GM12878 (cell line): ENCODE results near the gene STARD5. TPM values are rescaled to one million over a fixed set of nuclear protein-coding genes. Genes with fewer than 3 reads are reported as not detected.

Source experiments
- ATAC-seq: fragments of 200-7000 bp; cut with Tn5 transposase; 3 replicates; pipeline ENCODE4 v1.9.1; 2020; ENCODE audit warnings: mild to moderate bottlenecking, moderate library complexity
- BruUV-seq: library from RNA; stranded (reverse); fragments of 400-500 nt; replicated peaks from 2 replicates; lab custom pipeline; 2021; lab: Mats Ljungman, UMichigan
- CTCF ChIA-PET: fragments of 300-600 bp; sonication (Branson Sonifier 250); formaldehyde crosslinking; extraction: SDS; loops from one replicate; lab custom pipeline; 2021; ENCODE audit warnings: inconsistent platforms; lab: Yijun Ruan, JAX
- POLR2A ChIA-PET: fragments of 350-600 bp; formaldehyde crosslinking; extraction: SDS; loops from one replicate; lab custom pipeline; 2021; ENCODE audit warnings: inconsistent platforms; lab: Charles Lee
- RAD21 ChIA-PET: fragments of 300-600 bp; sonication (Branson Sonifier 250); formaldehyde crosslinking; loops from one replicate; lab custom pipeline; 2023; ENCODE audit warnings: antibody characterized with exemption; ENCODE audit not compliant: unreplicated experiment; lab: Charles Lee
- SMC1A ChIA-PET: fragments of 300-600 bp; sonication (Branson Sonifier 250); formaldehyde crosslinking; loops from one replicate; lab custom pipeline; 2023; ENCODE audit not compliant: unreplicated experiment, uncharacterized antibody; lab: Charles Lee
- DNase-seq: peaks from one replicate; pipeline ENCODE4 v3.0.0-alpha.2; 2011; ENCODE audit warnings: low read depth, low spot score
- FAIRE-seq: peaks from 3 replicates; lab custom pipeline; 2011; peaks lifted over from hg19 to GRCh38; lab: Jason Lieb, UNC
- H2AFZ ChIP-seq: 2 replicates; pipeline ENCODE4 v1.6.0; 2011; ENCODE audit warnings: low read depth, low read length, control low read depth; ENCODE audit not compliant: control insufficient read depth
- H3K27ac ChIP-seq: 2 replicates; pipeline ENCODE4 v1.5.1; 2011; ENCODE audit warnings: control low read depth; ENCODE audit not compliant: control insufficient read depth, insufficient read depth
- H3K27me3 ChIP-seq, 2 experiments: replicated peaks in 1 of 2; 2 replicates each; pipeline versions ENCODE4 v1.6.0 to v1.6.1; 2011; ENCODE audit warnings: low read length in 1 of 2; ENCODE audit not compliant: control insufficient read depth in 2 of 2, insufficient read depth in 2 of 2
- H3K36me3 ChIP-seq, 2 experiments: 2 replicates each; pipeline ENCODE4 v1.5.1; 2011; ENCODE audit warnings: low read length in 1 of 2; ENCODE audit not compliant: control insufficient read depth in 2 of 2, insufficient read depth in 2 of 2
- H3K4me1 ChIP-seq: 2 replicates; pipeline ENCODE4 v1.6.1; 2011; ENCODE audit warnings: mild to moderate bottlenecking, low read length, moderate library complexity, mixed read lengths; ENCODE audit not compliant: control insufficient read depth, insufficient read depth
- H3K4me2 ChIP-seq: 2 replicates; pipeline ENCODE4 v1.6.0; 2011; ENCODE audit warnings: control low read depth; ENCODE audit not compliant: control insufficient read depth, insufficient read depth
- H3K4me3 ChIP-seq: fragments of 200-600 bp; sonication (generic); 2 replicates; pipeline ENCODE4 v1.5.1; 2016
- H3K79me2 ChIP-seq: 2 replicates; pipeline ENCODE4 v1.6.0; 2011; ENCODE audit warnings: low read length; ENCODE audit not compliant: control insufficient read depth, insufficient read depth
- H3K9ac ChIP-seq: 2 replicates; pipeline ENCODE4 v1.8.0; 2011; ENCODE audit warnings: low read length, control low read depth, mixed read lengths; ENCODE audit not compliant: control insufficient read depth, insufficient read depth
- H3K9me3 ChIP-seq: replicated peaks from 3 replicates; pipeline ENCODE4 v1.5.1; 2011; ENCODE audit warnings: mild to moderate bottlenecking, low read length; ENCODE audit not compliant: control insufficient read depth, insufficient read depth
- H4K20me1 ChIP-seq: 2 replicates; pipeline ENCODE4 v1.6.0; 2011; ENCODE audit not compliant: control insufficient read depth, insufficient read depth
- BCL3 ChIP-seq: IDR thresholded peaks from 2 replicates; pipeline ENCODE4 v1.6.1; 2011; ENCODE audit warnings: borderline replicate concordance, low read depth, mild to moderate bottlenecking, moderate library complexity, low read length; ENCODE audit not compliant: insufficient read depth, poor library complexity, severe bottlenecking
- E4F1 ChIP-seq: fragments of 450-650 bp; IDR thresholded peaks from 2 replicates; pipeline ENCODE4 v1.6.1; 2018; ENCODE audit warnings: borderline replicate concordance, mild to moderate bottlenecking; ENCODE audit not compliant: partially characterized antibody
- HDGF ChIP-seq: fragments of 450-650 bp; IDR thresholded peaks from 2 replicates; pipeline ENCODE4 v1.6.1; 2016; ENCODE audit warnings: antibody characterized with exemption
- LARP7 ChIP-seq: fragments of 450-650 bp; IDR thresholded peaks from 2 replicates; pipeline ENCODE4 v1.6.1; 2017; ENCODE audit warnings: mild to moderate bottlenecking
- MXI1 ChIP-seq: fragments of 150-350 bp; IDR thresholded peaks from 2 replicates; pipeline ENCODE4 v1.6.1; 2011; ENCODE audit warnings: low read depth, mild to moderate bottlenecking, inconsistent platforms, low read length, improper control_type of control experiment
- SKIL ChIP-seq: fragments of 450-650 bp; IDR thresholded peaks from 2 replicates; pipeline ENCODE4 v1.6.1; 2017; ENCODE audit warnings: mild to moderate bottlenecking, low read depth, inconsistent platforms; ENCODE audit not compliant: poor library complexity, severe bottlenecking
- SUZ12 ChIP-seq: fragments of 200-600 bp; sonication (generic); IDR thresholded peaks from one replicate; pipeline ENCODE4 v1.6.1; 2018; ENCODE audit warnings: antibody characterized with exemption, mild to moderate bottlenecking; ENCODE audit not compliant: unreplicated experiment
- TBL1XR1 ChIP-seq: IDR thresholded peaks from 2 replicates; pipeline ENCODE4 v1.6.1; 2012; ENCODE audit warnings: low read depth, low read length, improper control_type of control experiment
- ZNF592 ChIP-seq: fragments of 450-650 bp; IDR thresholded peaks from 2 replicates; pipeline ENCODE4 v1.6.1; 2017; ENCODE audit warnings: mild to moderate bottlenecking, moderate library complexity
- WGBS: methylation state at CpG from one replicate; pipeline ENCODE4 v1.1.6; 2016; ENCODE audit warnings: low lambda C conversion rate; ENCODE audit not compliant: insufficient replicate concordance, insufficient coverage; ENCODE audit errors: missing lambda C conversion rate; 5-methylcytosine and 5-hydroxymethylcytosine counted together
- in situ Hi-C: fragments of 300-500 bp; cut with MboI; formaldehyde crosslinking; loops from 9 replicates; pipeline ENCODE4 v1.14.3; 2018; ENCODE audit warnings: mixed read lengths
- intact Hi-C: fragments of 100-400 bp; cut with micrococcal nuclease; formaldehyde crosslinking; loops from one replicate; pipeline ENCODE4 v1.14.2; 2022; ENCODE audit not compliant: unreplicated experiment
- polyA plus RNA-seq, 11 experiments: library from polyadenylated mRNA; depleted of rRNA in 4 of 11; unstranded in 6 of 11; stranded (reverse) in 5 of 11; fragments of >200 nt; fragmentation: Nextera tagmentation in 4 of 11; fragmentation: Illumina TruSeq in 1 of 11; extraction: Ambion mirVana in 4 of 11; extraction: Trizol in 1 of 11; gene quantifications; 1 replicate in 1 of 11; 2 replicates in 10 of 11; pipeline versions ENCODE4 v1.2.1 to v1.2.3, GENCODE V29; 2011 to 2016; ENCODE audit warnings: inconsistent platforms in 2 of 11, missing spikeins in 2 of 11, low read depth in 1 of 11
- total RNA-seq, 4 experiments: library from RNA; depleted of rRNA in 3 of 4; stranded (reverse); fragments of >200 nt in 3 of 4; fragmentation: Illumina TruSeq in 1 of 4; extraction: Trizol in 1 of 4; gene quantifications; 2 replicates each; pipeline versions ENCODE4 v1.2.1 to v1.2.3, GENCODE V29; 2013 to 2021

The STARD5 gene
- total and polyA plus RNA-seq, 10 of the 15 experiments (the other 5 are each of a cell fraction or from before 2014, with no cell fraction given), result 2.3 to 9.4 (median 4.7) TPM

GRCh38 chr15:81331600-81331999, 7.7 kb upstream of the STARD5 start:
- BruUV-seq, result no TSS peak
- in situ Hi-C loops (no loop called here), intact Hi-C loops (no loop called here)
- Histone ChIP-seq H3K27me3 (no peaks in the 10 kb centered on the region), H2AFZ (no peak overlapping the region), H3K4me1 (no peaks in the 10 kb centered on the region; the same call in 1 of the 2 replicates), H3K9me3 (no peaks in the 10 kb centered on the region), H3K79me2 (no peaks in the 10 kb centered on the region), H4K20me1 (no peaks in the 10 kb centered on the region), H3K4me3 (no peak overlapping the region), H3K27ac (no peak overlapping the region), H3K4me2 (no peak overlapping the region), H3K9ac (no peak overlapping the region), H3K36me3 (no peaks in the 10 kb centered on the region)
- ATAC-seq (no peak), FAIRE-seq (no peak), DNase-seq (no peak)
- CTCF ChIA-PET, result interaction anchor here (0.7 to 11.3 kb wide), 3 partner anchors 20 to 64 kb away, joined by 3 to 242 read pairs (median 142); no protein-coding TSS in a partner anchor
- TF ChIP-seq HDGF, result no peak
- no peak for TF ChIP-seq MXI1
- no peak for TF ChIP-seq TBL1XR1
- TF ChIP-seq SKIL, result no peak
- no peak for TF ChIP-seq SUZ12
- TF ChIP-seq BCL3, result no peak
- TF ChIP-seq ZNF592, result no peak
- TF ChIP-seq LARP7, result no peak
- no peak for TF ChIP-seq E4F1
- SMC1A ChIA-PET, result interaction anchor here (1.0 to 2.6 kb wide), 4 partner anchors 30 to 66 kb away, joined by 3 to 16 read pairs (median 6); no protein-coding TSS in a partner anchor
- POLR2A ChIA-PET, result interaction anchor here (0.6 kb wide), 1 partner anchor 16 kb away, joined by 5 read pairs; no protein-coding TSS in a partner anchor
- RAD21 ChIA-PET, result interaction anchor here (0.6 to 9.2 kb wide), 4 partner anchors 8 to 56 kb away, joined by 3 to 137 read pairs (median 4); partner anchors contain the start of gene STARD5
- WGBS, result 92% methylated on average over 15 of the region's 15 CpGs
